Fibroblast of pulmonary artery (primary cell): ENCODE results near the gene RBM11.
A peak's percentile ranks its signal among the peaks of the same experiment; 100 is the strongest.
"Not testable (repeated sequence)": the region's sequence is repeated elsewhere in the genome, so short reads cannot be mapped to it uniquely, and the experiment has no call there.

Source experiments
- DNase-seq: peaks from one replicate; pipeline ENCODE4 v3.0.0-alpha.2; 2010; ENCODE audit warnings: low read depth
- H3K4me3 ChIP-seq: replicated peaks from 2 replicates; pipeline ENCODE4 v1.5.1; 2011; ENCODE audit warnings: low read depth, mild to moderate bottlenecking, control low read depth, low read length, moderate library complexity
- CTCF ChIP-seq: IDR thresholded peaks from 2 replicates; pipeline ENCODE4 v1.5.1; 2011; ENCODE audit warnings: mild to moderate bottlenecking, control low read depth, low read length, inconsistent platforms; ENCODE audit errors: missing control alignments

The RBM11 gene, protein sequence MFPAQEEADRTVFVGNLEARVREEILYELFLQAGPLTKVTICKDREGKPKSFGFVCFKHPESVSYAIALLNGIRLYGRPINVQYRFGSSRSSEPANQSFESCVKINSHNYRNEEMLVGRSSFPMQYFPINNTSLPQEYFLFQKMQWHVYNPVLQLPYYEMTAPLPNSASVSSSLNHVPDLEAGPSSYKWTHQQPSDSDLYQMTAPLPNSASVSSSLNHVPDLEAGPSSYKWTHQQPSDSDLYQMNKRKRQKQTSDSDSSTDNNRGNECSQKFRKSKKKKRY

GRCh38 chr21:14215971-14216641 lies at the start of gene RBM11:
TSS of gene RBM11 (plus strand) at chr21:14216157. CDS start at chr21:14216187, 30 bp downstream.
- DNase-seq = peak; percentile 36
- peak within 1 kb of the TSS; percentile 64 for H3K4me3 ChIP-seq
- TF ChIP-seq CTCF = no peak

- not testable (repeated sequence) for H3K4me3 ChIP-seq, DNase-seq
These were observed 49.3 kb upstream of the RBM11 start for GRCh38 chr21:14166463-14167223.

- TF ChIP-seq CTCF = no peak
- no peak for DNase-seq
These were observed 9.7 kb upstream of the RBM11 start for GRCh38 chr21:14206222-14206621.

DNA sequence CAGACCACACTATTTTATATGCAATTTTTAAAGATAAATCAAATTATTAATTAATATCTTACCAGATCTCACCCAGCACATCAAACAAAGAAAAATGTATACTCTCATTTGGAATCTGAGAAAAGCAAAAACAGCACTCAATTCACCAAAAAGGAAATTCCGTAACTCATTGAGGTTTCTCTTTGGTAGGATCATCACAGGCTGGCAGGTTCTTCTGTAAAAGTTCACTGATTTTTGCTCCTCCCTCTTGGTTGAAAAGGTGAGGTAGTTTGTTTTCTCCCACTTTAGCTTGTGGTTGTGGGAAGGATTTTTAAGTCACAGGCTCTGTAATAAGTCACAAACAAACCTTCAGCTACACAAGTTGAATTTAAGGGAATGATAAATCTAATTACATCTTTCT lies 5.2 kb upstream of the RBM11 start, which contains the start of gene LIPI:
TSS of gene LIPI (minus strand) at position 218 of the 400 bp plus-strand sequence. CDS start at position 108, 110 bp downstream.
- no peak for TF ChIP-seq CTCF
- no peak for DNase-seq
- no peak within 1 kb of the TSS for H3K4me3 ChIP-seq

More at GRCh38 chr21:14206222-14206621, 9.7 kb upstream of the RBM11 start:
- no peak overlapping the region for H3K4me3 ChIP-seq

DNA sequence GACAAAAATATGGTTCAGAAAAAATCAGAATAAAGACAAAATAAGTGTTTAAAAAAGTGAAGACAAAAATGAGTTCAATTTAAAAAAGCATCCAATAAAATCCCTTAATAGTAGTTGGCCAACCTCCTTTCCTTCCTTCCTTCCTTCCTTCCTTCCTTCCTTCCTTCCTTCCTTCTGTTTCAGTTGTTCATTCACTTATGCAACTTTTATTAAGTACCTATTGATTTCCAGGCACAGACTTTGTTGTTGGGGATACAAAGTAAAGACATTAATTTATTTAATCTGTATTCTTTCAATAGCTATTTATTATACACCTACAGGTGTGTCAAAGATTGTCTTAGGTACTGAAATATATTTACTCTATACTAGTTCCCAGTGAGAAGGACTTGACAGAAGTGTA lies 2.8 kb upstream of the RBM11 start:
- no peak for TF ChIP-seq CTCF
- no peak for DNase-seq
- no peak overlapping the region for H3K4me3 ChIP-seq

DNA sequence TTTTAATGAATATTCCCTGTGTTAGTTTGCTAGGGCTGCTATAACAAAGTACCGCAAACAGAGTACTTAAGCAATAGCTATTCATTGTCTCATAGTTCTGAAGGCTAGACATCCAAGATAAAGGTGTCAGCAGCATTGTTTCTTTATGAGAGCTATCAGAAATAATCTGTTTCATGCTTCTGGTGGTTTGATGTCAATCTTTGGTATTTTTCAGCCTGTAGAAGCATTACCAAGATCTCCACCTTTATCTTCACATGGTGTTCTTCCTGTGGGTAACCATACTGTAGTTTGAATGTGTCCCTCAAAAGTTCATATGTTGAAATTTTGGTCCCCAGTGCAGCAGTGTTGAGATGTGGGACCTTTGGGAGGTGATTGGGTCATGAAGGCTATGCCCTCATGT lies 7.4 kb downstream of the RBM11 start:
- no peak for DNase-seq
- TF ChIP-seq CTCF = no peak
- H3K4me3 ChIP-seq = no peak overlapping the region

DNA sequence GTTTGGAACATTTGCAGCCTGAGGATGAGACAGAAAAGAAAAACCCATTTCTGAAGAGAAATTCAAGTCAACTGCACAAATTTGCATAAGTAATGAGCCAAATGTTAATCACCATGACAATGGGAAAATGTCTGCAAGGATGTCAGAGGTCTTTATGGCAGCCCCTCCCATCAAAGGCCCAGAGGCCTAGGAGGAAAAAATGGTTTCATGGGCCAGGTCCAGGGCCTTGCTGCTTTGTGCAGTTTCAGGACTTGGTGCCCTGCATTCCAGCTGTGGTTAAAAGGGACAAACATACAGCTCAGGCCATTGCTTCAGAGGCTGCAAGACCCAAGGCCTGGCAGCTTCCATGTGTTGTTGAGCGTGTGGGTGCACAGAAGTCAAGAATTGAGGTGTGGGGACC lies 13.4 kb downstream of the RBM11 start:
- DNase-seq = no peak
- TF ChIP-seq CTCF = no peak
- no peak overlapping the region for H3K4me3 ChIP-seq
